Hepatocyte (in vitro differentiated cells): ENCODE data around the gene TRAF3.

Source experiments
- CTCF ChIP-seq: fragments of 200-600 bp; sonication (generic); IDR thresholded peaks from 2 replicates; pipeline ENCODE4 v1.5.1; 2016; ENCODE audit warnings: antibody characterized with exemption, mild to moderate bottlenecking; ENCODE audit not compliant: poor library complexity
- EZH2 ChIP-seq: fragments of 200-600 bp; sonication (generic); IDR thresholded peaks from 2 replicates; pipeline ENCODE4 v1.6.1; 2016; ENCODE audit warnings: antibody characterized with exemption, mild to moderate bottlenecking, borderline replicate concordance
- EZH2phosphoT487 ChIP-seq: fragments of 200-600 bp; sonication (generic); IDR thresholded peaks from one replicate; pipeline ENCODE4 v1.6.1; 2018; ENCODE audit warnings: antibody characterized with exemption, mild to moderate bottlenecking, low read depth, moderate library complexity; ENCODE audit not compliant: unreplicated experiment, severe bottlenecking

- TF ChIP-seq CTCF (no peak), EZH2 (no peak), EZH2phosphoT487 (no peak)
These were observed 130.9 kb downstream of the TRAF3 start for GRCh38 chr14:102907980-102908730.
